Measurements from ENCODE around the gene CD244.

GRCh38 chr1:160819186-160819585 lies 43.5 kb downstream of the CD244 start:
- TF ChIP-seq CTCF (IDR thresholded peaks at IDR 0.05) (no peak), ZFX (IDR thresholded peaks at IDR 0.05; ENCODE audit: borderline replicate concordance) (no peak)

Data from 22Rv1 (cell line).